GM19238 (cell line): ENCODE measurements around the gene ATRX.
"Not testable (repeated sequence)": the region's sequence is repeated elsewhere in the genome, so short reads cannot be mapped to it uniquely, and the experiment has no call there.

ENCODE experiments used
- DNase-seq: peaks from one replicate; pipeline ENCODE4 v3.0.0; 2011; ENCODE audit warnings: low spot score; ENCODE audit not compliant: insufficient read length

ATRX gene

DNA sequence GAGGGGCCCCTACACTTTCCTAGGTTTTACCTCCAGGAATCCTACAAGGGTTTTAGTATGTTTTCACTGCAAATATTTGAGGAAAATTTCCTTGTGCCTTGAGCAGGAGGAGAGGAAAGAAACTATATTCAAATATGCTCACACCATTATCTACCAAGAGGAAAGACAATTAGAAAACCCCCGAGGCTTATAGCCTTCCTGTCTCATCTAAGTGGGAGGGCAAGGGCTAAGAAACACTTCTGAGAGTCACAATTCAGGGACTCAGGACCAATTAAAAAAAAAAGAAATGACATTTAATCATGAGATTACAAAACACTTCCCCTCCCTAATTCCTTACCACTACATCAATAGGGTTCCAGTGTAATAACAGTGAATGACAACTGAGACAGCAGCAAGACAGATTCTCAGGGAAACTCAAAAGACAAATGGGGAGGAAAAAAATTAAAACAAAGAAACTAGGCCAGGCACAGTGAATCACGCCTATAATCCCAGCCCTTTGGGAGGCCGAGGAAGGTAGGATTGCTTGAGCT, 45.6 kb downstream of the ATRX start:
- no peak for DNase-seq

DNA sequence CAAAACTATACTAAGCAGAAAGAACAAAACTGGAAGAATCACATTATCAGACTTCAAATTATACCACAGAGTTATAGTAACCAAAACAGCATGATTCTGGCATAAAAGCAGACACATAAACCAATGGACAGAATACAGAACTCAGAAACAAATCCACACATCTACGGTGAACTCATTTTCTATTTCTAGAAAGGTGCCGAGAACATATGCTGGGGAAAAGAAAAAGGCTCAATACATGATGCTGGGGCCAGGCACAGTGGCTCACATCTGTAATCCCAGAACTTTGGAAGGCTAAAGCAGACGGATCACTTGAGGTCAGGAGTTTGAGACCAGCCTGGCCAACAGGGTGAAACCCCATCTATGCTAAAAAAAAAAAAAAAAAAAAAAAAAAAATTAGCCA, 52.7 kb downstream of the ATRX start:
- DNase-seq = no peak

DNA sequence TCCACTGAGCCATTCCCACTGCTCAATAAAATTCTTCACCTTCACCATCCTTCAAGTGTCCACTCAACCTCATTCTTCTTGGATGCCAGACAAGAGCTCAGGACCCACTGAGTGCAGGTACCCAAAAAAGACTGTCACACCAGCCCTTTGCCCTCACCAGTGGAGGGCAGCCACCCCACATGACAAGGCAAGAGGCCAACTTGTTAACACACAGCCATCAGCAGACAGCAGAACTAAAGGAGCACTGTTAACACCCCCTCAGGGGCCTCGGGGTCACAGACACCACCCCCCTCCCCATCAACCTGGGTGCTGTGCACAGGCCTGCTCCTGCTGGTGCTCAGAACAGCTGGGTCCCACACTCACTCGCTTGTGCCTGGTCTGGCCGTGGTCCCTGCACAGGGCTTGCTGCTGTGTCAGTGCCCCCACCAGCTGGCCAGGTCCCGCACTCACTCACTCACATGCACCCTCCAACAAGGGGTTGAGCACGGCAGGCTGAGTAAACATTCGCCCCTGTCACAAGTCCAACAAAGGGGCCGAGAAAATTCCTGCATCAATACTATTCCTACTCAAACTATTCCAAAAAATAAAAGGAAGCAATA, 54.1 kb downstream of the ATRX start:
- DNase-seq = no peak

DNA sequence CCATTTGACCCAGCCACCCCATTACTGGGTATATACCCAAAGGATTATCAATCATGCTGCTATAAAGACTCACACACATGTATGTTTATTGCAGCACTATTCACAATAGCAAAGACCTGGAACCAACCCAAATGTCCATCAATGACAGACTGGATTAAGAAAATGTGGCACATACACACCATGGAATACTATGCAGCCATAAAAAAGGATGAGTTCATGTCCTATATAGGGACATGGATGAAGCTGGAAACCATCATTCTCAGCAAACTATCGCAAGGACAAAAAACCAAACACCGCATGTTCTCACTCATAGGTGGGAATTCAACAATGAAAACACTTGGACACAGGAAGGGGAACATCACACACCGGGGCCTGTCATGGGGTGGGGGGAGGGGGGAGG, 59.9 kb downstream of the ATRX start:
- DNase-seq = not testable (repeated sequence)

DNA sequence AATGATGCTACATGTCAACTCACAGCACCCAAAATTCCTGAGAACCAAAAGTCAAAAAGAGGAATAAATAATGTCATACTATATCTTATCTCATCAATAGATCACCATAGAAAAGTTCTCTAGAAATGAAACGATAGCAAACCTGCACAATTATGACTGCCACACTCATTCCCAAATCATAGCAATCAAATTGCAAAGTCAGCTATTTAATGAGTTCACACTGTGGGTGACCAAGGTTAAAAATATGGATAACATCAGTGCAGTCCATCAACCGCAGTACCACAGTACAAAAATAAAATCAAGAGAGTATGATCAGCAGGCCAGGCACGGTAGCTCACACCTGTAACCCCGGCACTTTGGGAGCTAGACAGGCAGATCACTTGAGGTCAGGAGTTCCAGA, 62.3 kb downstream of the ATRX start:
- DNase-seq = no peak

DNA sequence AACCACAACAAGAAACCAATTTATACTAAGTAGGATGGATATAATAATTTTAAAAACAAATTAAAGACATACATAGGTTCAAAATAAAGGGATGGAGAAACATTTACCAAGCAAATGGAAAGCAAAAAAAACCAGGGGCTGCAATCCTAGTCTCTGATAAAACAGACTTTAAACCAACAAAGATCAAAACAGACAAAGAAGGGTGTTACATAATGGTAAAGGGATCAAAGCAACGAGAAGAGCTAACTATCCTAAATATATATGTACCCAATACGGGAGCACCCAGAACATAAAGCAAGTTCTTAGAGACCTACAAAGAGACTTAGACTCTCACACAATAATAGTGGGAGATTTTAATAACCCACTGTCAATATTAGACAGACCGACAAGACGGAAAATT, 66.6 kb downstream of the ATRX start:
- no peak for DNase-seq

DNA sequence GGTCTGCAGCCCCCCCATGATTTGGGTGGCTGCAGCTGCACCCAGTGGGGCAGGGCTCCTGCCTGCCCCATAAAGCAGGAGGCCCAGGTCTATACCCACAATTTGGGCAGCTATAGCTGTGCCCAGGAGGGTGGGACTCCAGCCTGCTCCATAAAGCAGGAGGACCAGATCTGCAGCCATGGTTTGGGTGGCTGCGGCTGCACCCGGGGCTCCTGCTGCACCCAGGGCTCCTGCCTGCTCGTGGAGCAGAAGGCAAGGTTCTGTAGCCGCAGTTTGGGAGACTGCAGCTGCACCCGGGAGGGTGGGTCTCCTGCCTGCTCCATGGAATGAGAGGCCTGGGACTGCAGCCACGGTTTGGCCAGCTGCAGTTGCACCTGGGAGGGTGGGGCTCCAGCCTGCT, 81.1 kb downstream of the ATRX start:
- DNase-seq = no peak

DNA sequence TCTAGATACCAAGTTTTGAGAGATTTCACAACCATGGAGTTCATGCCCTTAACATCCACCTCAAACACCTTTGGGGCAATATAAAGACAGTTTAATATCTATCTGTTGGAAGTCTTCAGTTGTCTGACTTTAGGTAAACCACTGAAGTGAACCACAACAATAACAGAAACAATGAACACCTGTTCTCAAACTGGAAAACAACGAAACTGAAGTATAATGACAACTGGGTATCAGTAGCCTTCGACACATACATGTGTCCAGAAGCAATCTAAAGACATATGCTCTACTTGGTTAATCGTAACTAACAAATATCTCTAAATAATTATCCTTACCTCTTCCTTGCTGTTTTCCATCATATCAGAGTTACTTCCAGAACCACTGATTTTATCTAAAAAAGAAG, 87.8 kb downstream of the ATRX start:
- no peak for DNase-seq

DNA sequence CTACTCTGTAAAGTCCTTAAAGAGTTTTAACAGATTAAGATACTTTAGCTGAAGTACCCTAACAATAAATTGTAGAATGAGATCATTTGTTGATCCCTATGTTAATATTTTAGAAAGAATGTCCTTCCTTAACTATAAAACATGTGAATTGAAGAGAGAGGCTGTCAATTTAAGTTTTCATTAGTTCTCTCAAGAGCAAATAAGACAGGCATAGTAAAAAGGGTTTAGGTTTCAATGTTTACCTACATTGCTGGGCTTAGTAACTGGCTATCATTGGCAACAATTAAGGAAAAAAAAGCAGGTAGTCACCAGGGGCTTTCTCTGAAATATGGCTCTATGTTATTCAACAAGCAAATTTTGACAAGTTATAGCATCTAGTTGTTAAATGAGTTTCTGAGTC, 91.5 kb downstream of the ATRX start:
- no peak for DNase-seq

DNA sequence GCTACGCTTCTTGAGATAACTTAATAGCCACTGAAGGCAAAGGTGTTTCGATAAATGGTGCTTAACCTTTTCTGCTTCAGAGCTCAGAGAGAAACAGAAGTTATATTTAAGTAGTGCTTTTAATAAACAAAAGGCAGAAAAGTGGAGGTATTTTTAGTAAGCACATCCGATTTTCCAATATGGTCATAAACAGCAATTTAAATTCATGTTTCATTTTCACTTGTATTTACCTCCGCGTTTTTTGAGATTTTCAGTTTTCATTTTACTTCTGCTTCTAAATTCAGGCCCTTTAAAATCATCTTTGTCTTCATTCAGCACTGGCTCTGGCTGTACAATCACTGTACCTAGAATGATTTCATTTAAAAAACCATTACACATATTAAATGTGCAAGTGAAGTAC, 92.4 kb downstream of the ATRX start:
- no peak for DNase-seq

DNA sequence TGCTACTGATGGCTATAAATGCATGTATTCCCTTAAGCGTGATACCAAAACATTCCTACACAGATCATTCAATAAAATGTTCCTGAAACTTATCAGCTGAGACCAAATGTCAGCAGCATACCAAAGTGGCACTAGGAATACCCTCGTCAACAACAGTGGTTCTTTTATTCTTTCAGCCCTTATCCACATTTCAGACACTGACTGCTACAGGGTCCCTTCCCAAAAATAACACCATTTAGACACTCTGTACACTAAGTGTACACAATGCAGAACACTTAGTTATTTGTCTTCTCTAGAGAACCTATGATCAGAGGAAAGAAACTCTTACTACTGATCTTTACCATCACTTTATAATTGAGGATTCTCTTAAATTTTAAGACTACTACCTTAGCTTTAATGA, 94.1 kb downstream of the ATRX start:
- DNase-seq = no peak

DNA sequence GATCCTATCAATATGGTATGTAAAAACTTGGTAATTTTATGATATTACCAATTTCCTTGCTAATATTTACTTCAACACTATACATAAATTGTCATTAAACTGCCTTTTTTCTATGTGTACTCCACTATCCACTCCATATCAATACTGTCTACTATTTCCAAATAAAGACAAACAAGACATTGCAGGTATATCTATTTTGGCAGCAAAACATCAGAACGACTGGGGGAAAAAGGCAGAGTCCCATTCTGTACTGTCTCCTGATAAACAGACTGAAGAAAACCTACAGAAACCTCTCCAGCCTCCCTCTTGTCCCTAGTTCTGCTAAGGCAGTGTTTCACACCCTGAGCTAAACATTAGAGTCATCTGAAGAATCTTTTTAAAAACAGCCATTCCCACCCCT, 96.6 kb downstream of the ATRX start:
- DNase-seq = no peak

DNA sequence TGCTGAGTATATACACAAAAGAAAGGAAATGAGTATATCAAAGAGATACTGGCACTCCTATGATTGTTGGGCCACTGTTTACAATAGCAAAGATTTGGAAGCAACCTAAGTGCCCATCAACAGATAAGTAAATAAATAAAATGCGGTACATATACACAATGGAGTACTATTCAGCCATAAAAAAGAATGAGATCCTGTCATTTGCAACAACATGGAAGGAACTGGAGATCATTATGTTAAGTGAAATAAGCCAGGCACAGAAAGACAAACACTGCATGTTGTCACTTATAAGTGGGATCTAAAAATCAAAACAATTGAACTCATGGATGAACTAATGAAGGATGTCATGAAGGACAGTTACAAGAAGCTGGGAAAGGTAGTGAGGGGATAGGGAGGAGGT, 100.3 kb downstream of the ATRX start:
- DNase-seq = not testable (repeated sequence)

DNA sequence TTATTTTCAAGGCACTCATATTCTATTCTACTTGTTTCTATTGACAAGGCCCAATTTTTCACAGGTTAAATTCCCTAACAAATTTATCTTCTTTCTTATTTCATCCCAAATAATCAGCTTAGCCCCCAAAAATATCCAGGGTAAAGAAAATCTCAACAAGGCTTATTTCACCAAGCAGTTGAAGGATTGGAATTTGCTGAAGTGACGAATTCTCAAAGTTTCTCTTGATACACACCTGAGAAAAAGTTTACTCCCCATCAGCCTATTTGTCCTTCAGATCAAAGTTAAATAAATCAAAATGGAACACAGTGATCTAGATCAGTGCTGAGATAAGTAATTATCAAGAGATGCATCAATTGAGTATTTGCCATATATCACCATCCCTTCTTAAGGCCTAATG, 106.9 kb downstream of the ATRX start:
- no peak for DNase-seq

DNA sequence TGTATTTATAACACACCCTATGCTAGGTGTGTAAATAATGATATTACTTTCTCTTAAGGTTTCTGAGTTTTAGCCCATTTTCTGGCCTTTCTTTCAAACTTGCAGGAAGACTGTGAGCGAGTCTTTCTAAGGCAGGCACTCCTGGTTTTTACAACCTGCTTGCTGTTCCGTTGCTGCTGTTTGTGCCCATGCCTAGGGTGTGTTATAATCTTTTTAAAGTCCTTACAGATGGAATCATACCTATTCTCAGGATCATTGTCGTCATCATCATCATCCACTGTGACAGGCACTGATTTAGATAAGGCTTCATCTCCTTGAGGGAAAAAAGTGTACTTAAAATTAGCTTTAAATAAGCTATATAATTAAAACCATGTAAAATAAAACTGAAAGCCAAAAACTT, 110.0 kb downstream of the ATRX start:
- no peak for DNase-seq

DNA sequence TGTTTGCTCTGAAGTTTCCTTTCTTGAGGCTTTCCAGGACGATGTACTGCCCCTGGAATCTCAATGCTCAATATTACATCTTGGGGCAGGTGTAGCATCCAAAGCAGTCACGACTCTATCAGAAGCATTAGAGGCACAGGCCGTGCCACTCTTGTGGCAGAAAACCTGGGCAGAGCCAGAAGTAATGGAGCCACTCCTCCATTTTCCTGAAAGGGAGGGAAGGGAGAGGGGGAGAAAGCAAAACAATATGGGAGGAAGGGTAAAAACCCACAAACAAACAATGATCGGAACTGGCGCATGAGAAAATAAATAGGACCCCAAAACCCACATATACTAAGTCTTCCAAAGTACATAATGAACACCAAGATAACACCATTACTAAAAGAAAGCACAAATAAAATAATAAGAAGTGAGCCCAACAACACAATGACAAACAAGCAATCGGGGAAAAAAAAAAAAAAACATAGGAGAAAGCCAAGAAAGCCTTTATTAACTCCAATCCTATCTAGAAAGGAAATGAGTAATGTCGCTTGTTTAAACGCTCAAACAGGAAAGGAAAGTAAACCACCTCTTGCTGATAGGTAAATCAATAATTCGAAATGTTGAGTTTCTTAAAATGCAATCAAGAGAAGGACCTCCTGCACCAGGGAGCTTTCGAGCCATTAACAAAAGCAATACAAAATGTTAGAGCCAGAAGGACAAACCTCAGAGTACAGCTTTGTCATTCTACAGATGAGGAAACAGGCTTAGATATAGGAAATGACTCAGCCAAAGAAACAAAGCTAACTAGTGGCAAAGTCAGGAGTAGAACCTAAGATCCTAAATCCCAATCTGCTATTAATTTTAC, 117.4 kb downstream of the ATRX start:
- DNase-seq = no peak

DNA sequence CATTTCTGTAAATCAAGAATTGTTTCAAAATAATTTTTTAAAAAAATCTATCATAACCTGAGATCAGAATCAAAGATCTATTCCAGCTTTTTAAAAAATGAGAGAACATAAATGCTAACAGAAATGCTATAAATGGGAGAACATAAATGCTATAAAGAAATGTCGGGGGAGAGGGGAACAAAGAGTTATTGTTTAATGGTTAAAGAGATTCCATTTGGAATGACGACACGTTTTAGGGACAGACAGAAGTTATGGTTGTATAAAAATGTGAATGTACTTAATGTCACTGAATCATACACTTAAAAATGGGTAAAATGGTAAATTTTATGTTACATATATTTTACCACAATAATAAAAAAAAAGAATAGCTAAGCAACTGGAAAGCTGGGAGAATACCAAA, 127.1 kb downstream of the ATRX start:
- no peak for DNase-seq

DNA sequence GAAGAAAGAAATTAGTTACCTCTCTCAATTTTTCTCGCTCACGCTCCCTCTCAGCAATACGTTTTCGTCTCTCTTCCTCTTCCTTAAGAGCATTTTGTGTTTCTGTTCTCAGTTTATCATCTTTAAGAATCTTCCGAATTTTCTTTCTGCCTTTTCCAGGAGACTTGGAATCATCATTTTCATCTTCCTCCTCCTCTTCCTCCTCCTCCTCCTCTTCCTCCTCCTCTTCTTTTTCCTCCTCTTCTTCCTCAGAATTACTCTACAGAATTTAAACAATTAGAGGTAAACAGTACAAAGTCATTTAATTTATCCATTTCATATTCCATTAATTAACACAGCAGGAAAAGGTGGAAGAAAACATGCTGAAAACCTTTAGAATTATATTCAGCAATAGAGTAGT, 133.9 kb downstream of the ATRX start:
- no peak for DNase-seq

DNA sequence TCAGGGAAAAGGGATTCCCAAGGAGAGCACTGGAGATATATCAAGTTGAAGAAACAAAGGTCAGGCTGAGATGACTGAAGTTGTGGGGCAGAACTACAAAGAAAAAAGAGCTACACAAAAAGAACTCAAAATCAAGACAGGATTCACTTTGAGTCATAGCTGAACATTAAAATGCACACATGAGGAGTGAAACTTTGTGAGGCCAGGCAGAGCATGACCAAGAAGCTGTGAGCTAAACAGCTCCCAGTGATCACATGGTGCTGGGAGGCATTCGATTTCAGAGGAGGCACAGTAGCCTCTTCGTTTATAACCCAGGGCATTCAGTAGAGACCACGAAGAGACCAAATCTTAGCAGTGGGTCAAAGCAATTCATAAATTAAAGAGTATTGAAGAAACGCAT, 145.3 kb downstream of the ATRX start:
- no peak for DNase-seq

DNA sequence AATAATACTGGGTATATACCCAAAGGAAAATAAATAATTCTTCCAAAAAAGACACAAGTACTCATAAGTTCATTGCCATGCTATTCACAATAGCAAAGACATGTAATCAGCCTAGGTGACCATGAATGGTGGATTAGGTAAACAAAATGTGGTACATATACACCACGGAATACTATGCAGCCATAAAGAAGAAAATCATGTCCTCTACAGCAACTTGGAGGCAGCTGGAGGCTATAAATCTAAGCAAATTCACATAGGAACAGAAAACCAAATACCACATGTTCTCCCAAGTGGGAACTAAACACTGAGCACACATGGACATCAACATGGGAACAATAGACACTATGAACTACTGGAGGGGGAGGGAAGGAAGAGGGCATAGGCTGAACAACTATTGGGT, 146.2 kb downstream of the ATRX start:
- DNase-seq = no peak

DNA sequence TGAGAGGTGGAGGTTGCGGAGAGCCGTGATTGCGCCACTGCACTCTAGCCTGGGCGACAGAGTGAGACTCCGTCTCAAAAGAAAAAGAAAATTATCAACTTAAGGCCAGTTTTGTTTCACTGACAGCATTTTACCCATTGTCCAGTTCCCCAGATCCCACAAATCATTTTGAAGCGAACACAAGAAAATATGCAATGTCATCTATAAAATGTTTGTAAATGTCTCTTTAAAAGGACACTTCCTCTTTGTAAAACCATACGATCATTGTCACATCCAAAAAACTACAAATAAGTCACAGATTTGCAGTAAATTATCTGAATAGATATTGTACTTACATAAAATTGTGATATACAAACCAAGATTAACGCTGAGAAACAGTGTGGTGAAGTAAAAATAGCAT, 147.6 kb downstream of the ATRX start:
- no peak for DNase-seq

DNA sequence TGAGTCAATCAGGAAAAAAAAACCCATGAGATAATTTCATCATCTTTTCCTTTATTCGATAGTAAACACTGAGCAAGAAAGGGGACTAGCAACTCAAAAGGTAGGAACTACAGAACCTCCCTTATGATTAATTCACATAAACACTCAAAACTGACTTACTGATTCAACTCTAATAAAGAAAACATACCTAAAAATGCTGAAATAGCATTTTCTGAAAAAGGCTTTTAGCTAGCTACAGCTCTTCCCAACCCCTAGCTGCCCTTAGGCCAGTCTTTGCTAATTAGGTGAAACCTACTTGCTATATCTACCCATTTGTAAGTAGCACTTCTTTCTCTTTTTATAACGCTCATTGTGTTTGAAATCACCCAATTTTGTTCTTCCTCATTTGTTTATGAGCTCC, 150.6 kb downstream of the ATRX start:
- DNase-seq = no peak
